ENCODE results near the gene FTCD.

DNA sequence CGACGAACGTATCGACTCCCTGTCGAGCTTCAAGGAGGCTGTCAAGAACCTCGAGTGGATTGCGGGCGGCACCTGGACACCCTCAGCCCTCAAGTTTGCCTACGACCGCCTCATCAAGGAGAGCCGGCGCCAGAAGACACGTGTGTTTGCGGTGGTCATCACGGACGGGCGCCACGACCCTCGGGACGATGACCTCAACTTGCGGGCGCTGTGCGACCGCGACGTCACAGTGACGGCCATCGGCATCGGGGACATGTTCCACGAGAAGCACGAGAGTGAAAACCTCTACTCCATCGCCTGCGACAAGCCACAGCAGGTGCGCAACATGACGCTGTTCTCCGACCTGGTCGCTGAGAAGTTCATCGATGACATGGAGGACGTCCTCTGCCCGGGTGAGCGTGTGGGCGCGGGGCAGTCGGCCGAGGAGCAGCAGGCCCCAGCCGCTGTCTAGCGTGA, 29.5 kb downstream of the FTCD start:
- TF ChIP-seq EZH2 (IDR thresholded peaks at IDR 0.05; ENCODE audit: low read length, unreplicated experiment) = no peak
- TF ChIP-seq, protein P1, sequence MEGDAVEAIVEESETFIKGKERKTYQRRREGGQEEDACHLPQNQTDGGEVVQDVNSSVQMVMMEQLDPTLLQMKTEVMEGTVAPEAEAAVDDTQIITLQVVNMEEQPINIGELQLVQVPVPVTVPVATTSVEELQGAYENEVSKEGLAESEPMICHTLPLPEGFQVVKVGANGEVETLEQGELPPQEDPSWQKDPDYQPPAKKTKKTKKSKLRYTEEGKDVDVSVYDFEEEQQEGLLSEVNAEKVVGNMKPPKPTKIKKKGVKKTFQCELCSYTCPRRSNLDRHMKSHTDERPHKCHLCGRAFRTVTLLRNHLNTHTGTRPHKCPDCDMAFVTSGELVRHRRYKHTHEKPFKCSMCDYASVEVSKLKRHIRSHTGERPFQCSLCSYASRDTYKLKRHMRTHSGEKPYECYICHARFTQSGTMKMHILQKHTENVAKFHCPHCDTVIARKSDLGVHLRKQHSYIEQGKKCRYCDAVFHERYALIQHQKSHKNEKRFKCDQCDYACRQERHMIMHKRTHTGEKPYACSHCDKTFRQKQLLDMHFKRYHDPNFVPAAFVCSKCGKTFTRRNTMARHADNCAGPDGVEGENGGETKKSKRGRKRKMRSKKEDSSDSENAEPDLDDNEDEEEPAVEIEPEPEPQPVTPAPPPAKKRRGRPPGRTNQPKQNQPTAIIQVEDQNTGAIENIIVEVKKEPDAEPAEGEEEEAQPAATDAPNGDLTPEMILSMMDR (conservative IDR thresholded peaks at IDR 0.05; ENCODE audit: low read depth, low read length) = no peak
